Measurements from ENCODE around the gene ARHGEF40.

The ARHGEF40 gene

DNA sequence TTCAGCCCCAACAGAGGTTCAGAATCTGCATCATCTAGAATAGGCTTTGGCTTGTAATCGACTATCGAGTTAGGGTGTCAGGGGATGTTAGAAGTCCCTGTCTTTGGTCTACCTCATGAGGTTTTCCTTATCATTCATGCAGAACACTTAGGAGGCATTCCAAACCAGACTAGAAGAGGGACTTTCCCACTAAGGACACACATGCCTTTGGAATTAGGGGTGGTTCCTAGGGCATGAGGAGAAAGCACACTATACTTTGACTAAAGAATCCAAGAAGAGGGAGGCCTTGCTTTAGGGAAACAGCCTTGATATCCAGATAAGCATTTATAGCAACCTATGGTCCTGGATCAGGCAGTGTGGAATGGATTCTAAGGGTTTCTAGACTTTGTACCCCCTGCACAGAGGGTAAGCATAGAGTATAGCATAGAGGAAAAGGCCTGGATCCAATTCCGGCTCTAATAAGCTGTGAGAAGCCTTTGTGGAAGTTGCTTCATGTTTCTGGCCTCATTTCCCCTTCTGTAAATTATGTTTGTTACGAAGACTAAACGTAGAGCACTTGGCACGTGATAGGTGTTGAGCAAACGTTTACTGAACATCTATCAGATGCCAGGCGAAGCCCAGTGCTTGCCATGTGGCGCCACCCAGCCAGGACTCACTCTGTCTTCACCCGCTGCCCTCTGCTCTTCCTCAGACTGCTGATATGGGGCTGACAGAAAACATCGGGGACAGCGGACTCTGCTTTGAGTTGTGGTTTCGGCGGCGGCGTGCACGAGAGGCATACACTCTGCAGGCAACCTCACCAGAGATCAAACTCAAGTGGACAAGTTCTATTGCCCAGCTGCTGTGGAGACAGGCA, 15.1 kb downstream of the ARHGEF40 start:
- DNase-seq: no peak

DNA sequence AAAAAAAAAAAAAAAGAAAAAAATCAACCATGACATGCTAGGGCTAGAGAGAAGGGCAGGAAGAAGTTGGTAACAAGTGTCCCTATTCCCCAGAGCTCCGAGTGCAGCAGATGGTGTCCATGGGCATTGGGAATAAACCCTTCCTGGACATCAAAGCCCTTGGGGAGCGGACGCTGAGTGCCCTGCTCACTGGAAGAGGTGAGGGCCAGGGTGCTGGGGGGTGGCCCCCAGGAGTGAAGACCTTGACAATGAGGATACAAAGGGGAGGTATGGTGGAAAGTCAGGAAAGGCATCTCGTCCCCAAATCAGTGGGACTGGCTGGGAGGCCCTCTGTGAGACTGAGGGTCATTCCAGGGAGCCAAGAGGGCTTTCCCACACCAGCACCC, 16.8 kb downstream of the ARHGEF40 start:
- DNase-seq: no peak

DNA sequence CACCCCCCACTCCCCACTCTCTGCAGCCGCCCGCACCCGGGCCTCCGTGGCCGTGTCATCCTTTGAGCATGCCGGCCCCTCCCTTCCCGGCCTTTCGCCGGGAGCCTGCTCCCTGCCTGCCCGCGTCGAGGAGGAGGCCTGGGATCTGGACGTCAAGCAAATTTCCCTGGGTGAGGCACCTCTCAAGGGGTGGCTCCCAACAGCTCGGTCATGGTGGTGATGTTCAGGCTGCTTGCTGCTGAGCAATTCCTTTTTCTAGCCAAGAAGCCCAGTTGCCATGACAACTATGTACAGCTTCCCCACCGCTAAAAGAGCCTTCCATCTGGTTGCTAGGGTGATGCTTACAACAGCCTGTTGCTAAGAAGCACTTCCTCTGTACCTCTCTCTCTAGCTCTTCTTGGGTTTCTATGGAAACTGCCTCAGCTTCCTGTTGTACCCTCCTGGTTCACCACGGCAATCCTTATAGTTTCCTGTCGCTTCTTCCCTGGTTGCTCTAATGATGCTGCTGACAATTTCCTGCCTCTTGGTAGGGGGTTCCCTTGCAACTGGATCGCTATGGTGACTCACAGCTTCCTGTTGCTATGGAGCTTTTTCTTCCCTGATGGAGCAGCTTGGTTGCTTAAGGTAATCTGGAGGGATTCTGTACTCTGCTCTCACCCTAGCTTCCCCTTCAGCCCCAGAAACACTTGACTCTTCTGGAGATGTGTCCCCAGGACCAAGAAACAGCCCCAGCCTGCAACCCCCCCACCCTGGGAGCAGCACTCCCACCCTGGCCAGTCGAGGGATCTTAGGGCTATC, 17.4 kb downstream of the ARHGEF40 start:
- DNase-seq: no peak

DNA sequence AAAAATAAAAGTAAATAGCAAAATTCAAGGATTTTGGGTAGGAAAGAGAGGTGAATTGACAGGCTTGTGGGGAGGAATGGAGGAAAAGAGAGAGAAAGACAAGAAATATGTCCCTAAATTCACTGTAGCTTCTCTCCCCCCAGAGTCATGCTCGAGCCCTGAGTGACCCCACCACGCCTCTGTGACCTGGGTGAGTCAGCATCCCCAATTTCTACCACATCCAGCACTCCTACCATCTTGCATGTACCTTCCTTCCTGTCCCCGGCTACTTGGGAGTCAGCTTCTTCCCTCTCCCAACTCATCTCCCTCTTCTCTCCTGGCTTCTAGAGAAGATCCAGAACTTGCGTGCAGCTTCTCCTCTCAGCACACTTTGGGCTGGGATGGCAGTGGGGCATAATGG, 18.6 kb downstream of the ARHGEF40 start:
- DNase-seq: no peak

DNA sequence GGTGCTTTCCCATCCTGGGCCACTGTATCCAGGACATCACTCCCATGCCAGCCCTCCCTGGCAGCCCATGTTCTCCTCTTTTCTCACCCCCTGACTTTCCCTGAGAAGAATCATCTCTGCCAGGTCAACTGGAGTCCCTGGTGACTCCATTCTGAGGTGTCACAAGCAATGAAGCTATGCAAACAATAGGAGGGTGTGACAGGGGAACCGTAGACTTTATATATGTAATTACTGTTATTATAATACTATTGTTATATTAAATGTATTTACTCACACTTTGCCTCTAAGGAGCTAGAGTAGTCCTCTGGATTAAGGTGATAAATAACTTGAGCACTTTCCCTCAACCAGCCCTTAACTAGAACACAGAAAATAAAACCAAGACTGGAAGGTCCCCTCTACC, 19.2 kb downstream of the ARHGEF40 start:
- DNase-seq: no peak

DNA sequence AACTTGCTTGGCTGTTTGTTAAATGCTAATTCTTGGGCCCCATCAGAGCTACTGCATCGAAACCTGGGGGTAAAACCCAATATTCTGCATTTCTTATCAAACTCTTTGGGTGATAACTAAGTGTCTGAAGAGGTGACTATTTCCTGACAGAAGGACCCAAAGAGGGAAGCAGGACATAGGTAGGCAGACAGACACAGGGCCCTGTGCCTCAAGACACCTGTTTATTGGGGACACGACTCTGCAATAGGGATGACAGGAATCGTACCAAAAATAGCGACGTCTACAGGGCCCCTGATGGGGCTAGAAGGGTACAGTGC, 19.7 kb downstream of the ARHGEF40 start:
- no peak for DNase-seq

DNA sequence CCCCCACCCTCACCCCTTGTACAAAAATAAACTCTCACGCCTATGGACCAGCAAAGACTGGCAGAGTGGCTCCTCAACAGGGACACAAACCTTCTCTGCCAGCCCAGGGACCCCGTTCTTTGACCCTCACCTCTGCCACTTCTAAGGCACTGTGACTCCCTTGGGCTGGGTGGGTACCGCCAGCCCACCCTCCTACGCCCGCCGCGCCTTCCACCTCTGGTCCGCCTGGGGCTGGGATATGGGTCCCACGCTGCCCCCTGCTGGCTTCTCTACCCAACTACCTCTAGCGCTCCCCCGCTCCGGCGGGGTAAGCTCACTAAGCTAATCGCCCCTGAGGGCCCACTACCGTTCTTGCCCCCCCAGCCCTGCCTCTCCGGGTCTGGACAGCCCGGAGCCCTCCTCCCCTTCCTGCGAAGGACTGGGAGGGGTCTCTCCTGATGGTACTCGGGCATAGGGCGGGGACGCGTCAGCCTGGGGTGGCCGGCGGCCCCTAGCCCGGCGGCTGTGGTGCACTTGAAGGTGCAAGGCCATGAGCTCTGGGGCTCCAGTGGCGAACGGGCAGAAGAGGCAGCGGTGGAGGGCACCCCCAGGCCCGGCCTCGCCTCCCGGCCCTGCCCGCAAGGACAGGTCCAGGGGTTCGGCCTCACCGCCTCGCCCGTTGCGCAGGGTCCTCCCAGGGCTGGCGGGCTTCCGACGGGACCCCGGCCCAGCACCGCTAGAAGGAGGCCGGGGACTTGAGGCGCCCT, 20.3 kb downstream of the ARHGEF40 start:
- DNase-seq: no peak

DNA sequence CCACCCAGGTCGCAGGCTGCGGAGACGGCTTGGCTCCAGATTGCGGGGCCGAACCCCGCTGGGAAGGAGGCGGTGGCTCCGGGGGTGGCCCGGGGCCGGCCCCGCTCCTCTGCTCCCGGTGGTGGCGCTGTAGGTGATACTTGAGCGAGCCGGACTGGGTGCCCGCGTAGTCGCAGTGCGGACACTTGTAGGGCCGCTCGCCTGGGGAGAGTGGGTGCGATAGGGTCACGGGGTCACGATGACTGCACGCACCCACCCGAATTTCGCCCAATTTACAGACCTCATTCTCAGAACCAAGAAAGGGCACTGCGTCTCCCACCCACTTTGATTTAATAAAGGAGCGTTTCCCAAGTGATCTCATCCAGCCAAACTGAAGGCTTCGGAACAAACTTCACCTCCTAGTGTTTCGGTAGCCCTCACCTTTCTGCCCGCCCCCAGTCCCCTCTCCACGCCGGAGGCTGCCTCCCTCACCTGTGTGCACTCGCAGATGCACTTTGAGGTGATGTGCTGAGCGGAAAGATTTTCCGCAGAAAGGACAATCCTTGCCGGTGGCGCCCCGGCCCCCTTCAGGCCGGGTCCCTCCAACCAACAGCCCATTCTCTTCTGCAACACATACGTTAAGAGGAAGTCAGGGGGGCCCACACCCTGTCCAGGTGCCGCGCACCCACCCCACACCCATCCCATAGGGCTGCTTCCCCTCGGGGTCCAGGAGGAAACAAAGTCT, 21.0 kb downstream of the ARHGEF40 start:
- no peak for DNase-seq

DNA sequence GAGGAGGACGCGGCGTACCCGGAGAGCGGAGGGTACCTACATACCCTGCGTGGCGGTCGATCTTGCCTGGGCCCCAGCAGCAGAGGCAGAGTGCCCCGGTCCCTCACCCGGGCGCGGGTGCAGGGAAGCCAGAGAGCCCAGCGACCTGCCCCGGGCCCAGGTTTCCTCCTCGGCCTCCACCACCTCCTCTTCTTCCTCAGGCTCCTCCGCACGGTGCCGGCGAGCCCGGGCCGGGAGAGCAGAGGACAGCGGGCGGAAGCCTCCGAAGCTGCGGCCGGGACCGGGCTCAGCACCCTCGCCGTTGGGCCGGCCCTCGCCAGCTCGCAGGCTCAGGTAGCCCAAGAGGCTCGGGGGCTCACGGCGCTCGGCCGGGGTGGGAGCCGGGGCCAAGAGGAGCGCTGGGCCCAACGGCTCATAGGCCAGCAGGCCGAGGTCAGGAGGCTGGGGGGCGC, 21.7 kb downstream of the ARHGEF40 start:
- no peak for DNase-seq

DNA sequence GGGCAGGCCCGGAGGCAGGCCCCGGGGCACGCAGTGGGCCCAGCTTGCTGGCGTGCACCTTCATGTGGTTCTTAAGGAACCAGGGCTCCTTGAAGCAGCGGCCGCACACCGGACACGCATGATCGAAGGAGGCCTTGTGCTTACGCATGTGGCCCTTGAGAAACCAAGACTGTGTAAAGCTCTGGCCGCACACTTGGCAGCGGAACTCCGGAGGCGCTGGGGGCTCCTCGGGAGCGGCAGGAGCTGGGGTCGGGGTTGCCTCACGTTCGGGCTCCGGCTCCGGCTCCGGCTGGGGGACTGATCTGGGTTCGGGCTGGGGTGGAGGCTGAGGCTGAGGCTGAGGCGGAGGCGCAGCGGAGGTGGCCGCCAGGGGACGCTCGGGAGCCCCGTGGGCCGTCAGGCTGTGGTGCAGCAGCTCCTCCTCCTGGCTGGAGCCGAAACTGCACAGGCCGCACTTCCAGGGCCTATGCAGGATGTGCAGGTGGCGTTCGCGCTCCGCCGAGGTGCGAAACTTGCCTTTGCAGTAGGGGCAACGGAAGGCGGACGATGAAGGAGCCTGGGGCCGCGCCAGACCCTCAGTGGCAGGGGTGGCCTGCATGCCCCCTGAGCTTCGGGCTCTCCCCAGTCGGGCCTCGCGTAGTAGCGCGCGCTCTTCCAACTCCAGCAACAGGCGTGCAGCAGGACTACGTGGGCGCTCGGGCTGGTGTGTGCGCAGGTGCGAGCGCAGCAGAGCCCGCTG, 22.3 kb downstream of the ARHGEF40 start:
- DNase-seq: no peak

DNA sequence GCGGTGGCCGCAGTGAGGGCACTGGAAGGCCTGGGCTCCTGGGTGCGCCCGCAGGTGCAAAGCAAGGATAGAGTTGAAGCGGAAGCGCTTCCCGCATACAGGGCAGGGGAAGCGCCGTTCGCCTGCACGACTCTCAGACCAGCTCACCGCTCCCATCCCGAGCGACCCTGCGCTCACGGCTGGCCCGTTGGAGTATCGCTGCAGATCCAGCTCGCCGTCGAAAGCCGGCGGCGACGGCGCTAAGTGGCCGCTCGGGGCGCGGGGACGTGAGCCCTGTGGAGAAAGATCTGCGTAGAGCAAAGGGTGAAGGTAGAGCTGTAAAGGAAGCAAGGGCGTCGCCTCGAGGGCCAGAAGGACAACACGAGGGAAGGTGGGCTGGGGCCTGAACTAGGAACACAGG, 22.9 kb downstream of the ARHGEF40 start:
- no peak for DNase-seq

DNA sequence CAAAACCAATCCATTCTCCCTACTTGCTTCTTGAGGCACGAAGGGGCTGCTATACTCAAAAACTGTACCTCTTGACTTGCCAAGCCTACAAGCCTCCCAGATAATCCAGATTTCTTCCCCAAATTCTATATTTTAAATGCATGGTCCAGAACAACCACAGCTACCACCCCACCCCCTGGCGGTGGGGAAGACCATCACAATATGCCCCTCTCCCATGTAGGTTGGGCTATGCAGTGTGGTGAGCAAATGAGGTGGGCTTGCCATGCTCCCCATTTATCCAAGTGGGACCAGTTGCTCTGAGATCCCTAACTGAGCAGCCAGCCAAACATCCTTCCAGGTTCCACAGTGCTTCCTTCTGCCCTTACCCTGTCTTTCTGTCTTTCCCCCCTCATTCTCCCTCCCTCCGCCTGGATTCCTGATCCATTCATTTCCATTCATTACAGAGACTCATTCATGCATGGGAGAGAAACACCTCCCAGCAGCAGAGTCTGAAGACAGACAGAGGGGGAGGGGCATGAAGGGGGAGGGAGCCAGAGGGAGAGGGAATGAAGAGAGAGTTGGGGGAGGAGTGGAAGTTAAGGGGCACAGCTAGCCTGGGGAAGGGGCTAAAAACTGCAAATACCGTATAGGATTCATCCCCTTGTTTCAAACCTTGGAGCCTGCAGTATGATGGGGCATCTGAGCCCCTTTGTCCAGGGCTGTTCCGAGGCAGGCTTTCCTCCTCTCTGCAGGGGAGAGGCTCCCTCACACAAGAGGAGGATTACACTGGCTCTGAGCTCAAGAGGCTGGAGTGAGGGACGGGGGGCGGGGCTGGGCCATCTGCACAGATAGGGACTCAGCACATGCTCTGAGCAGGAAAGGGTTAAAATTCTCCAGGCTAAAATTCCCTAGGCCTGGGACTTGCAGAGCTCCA, 23.9 kb downstream of the ARHGEF40 start:
- DNase-seq: no peak

DNA sequence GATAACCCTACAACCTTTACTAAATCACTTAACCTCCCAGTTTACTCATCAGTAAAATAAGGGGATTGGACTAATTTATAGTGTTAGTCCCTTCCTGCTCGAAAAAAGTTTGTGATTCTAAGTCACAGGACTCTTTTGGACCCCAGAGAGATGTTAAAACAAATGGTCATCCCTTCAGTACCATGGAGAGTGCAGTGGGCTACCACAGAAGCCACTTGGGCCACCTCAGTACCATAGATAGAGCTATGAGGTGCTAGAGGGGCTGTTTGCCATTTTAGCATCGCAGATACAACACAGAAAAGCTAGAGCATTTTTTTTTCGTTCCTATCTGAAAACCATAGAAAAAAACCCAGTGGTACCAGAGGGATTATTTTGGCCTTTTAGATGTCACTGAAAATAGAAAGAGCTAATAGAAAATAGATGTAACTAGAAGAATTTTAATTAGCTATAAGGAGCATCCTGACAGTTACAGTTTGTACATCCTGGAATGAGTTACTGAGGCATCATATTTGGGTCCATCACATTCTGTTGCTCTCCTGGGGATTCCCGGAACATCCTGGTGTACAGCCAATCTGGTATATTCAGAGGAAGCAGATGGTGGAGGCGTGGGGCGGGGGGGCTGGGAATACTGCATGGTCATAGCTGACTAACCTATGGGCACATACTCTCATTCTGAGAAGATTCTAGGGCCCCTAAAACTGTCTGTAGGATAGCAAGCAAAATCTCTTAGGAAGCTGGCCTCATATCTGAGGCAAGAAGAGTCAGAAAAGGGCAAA, 25.5 kb downstream of the ARHGEF40 start:
- no peak for DNase-seq

DNA sequence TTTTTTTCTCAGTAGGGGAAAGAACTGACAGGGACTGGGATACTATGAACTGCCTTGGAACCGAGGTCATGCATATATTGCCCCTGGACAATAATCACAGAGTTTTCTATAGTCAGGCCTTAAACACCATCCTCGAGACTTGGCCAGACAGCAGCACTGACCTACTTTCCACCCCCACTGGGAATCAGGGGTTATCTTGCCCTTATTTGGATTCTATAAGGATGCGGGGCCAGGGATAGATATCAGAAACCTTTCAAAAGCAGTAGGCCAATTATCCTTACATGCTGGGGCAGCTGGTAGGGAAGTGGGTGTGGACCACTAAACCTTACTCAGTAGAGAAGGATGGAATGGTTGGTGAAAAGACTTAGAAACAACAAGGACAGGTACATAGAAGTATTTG, 26.3 kb downstream of the ARHGEF40 start:
- no peak for DNase-seq

DNA sequence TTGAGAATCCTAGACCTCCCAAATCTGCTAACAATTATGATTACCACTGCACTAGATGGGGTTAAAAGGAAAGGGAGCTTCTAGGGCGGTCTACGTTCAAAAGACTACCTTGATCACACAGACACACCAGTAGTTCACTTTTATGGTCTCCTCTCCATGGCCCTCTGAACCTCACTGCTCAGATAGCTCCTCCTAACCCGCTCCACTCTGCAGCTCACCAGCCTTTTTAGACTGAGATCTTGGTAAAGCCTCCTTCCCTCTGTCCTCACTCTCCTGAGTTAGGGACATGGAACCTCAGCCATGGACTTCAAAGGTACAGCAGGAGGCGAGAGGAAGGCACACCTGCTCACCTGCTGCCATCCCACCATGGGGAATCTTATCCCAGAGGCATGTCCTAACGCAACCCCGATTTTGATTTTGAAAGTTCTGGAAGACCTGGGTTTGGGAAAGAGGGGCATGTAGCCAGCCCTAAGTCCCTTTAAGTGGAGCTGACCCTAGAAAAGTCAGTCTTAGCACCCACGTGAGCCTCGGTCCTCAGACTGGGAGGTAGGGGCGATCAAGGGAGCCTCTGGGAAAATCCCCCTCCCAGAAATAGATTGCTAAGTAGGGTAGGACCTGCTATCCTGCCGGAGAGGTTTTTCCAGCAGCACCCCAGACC, 27.0 kb downstream of the ARHGEF40 start:
- no peak for DNase-seq

DNA sequence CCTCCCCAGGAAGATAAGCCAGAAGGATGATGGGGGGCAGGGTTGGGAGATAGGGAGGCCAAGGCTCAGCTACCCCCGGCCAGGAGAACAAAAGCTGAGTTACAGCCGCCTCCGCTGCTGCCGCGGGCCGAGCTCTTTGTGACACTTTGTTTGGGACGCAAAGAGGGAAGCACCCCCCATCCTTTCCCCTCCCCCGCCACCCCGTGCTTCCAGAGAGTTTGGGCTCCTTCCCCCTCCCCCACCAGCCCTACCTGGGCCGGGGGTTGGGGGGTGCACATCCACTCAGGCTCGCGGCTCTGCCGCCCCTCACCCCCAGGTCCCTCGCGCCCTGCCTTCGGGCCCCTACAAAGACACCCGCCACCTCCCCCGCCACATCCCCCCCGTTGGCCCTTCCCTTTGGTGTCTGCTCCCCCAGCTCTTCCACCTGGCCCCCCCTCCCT, 27.6 kb downstream of the ARHGEF40 start:
- no peak for DNase-seq

DNA sequence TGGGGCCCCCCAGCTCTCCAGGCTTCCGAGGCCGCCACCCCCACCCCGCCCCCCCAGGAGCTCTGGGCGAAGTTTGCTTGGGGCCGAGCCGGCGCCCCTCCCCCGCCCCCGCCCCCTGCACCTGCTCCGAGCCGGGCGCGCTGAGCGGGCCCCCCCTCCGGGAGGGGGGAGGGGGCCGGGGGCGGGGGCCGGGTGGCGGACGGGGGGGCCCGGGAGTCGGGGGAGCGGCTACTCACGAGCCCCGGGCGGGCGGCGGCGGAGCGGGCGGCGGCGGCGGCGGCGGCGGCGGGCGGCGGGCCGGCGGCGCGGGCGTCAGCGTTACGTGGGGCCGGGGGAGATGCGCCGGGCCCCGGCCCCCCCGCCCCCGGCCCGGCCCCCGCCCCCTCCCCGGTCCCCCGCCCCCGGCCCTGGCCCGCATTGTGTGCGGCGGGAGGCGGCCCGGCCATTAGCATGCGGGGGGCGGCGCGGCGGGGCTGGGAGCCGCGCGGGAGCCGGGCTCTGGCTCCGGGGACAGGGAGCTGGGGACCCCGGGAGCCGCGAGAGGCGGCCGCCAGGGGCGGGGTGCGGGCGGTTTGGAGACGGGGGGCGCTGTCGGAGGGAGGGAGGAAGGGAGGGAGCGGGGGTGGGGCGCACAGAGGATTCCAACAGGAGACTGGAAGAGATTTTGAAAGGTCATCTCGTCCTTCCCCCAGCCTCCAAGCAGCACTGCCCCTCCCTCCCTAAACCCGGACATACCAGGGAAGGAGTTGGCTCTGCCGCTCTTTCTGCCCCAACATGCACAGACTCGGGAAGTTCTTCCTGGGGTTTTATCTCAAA, 28.2 kb downstream of the ARHGEF40 start, which contains the start of gene ZNF219:
Gene ZNF219, minus strand, starts transcription at position 580 of the 816 bp plus-strand sequence. CDS start 5,064 bp downstream, outside the sequence.
- DNase-seq: no peak

DNA sequence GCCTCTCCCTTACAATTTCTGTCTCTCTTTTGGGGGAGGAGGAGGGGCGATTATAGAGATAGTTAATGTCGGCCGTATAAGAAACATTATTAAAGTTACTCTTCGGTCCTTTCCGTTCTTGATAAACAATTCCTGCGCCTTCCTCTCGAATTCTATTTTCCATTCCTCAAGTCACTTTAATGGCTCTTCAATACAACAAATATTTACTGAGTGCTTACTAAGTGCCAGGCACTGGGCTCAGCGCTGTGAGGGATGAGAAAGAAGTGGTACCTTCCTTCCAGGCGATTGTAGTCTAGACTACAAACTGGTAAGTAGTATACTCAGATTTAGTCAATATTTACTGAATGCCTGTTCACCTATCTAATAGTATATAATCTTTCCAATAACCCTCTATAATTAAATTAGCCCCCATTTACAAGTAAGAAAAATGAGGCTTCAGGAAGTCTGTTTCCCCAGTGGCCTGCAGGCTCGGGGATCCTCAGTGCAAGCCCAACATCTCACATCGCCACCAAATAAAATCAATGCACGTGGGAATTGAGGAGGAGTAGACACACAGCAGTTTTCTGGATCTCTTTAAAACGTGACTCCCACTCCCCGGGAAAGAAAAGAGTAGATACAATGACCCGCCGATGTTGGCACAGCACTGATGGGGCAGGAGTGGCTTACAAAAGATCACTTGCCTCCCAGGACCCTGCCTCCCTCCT, 28.9 kb downstream of the ARHGEF40 start:
- DNase-seq: no peak
